ENCODE measurements around the gene S100A9. TPM values are rescaled to one million over a fixed set of nuclear protein-coding genes. Genes with fewer than 3 reads are reported as not detected.

S100A9 gene
- total and polyA plus RNA-seq, 2 of the 4 experiments (the other 2 are of a cell fraction), result not detected

GRCh38 chr1:153360592-153361479, 3.2 kb downstream of the S100A9 start:
- WGBS, 2 experiments (ENCODE audit: extremely low coverage in 2 of 2, insufficient read length in 1 of 2), result 45% methylated on average over 6 of the region's 11 CpGs; no CpG with 5 or more reads in 1 of the 2 experiments

More at GRCh38 chr1:153360592-153361479, 3.2 kb downstream of the S100A9 start:
- ATAC-seq (ENCODE audit: low read depth) (no peak), DNase-seq (no peak)
- ChIA-PET CTCF (no interaction called here), POLR2A (ENCODE audit: unreplicated experiment) (no interaction called here)
- no peaks in the 10 kb centered on the region for H3K4me1 ChIP-seq (ENCODE audit: control insufficient read depth, insufficient read depth, low read length)
- no peak overlapping the region for H3K4me2 ChIP-seq (ENCODE audit: low read depth, low read length)
- no peak overlapping the region for H3K56ac ChIP-seq (ENCODE audit: extremely low read depth, insufficient read depth, low read length)
- in situ Hi-C loops (cut with MboI; ENCODE audit: low sequenced_read_pairs), result no loop called here
- H2BK15ac ChIP-seq (ENCODE audit: low read depth, low read length), result no peak overlapping the region
- dilution Hi-C loops (cut with HindIII; ENCODE audit: low sequenced_read_pairs, unreplicated experiment), result no loop called here
- H3K4ac ChIP-seq (ENCODE audit: low read depth, low read length), result no peak overlapping the region
- H3K9me1 ChIP-seq (ENCODE audit: insufficient read depth, low read length), result no peaks in the 10 kb centered on the region
- no peak overlapping the region for H4K5ac ChIP-seq (ENCODE audit: low read depth, low read length)
- no peaks in the 10 kb centered on the region for H4K20me1 ChIP-seq (ENCODE audit: insufficient read depth, low read length)
- no peak overlapping the region for H3K14ac ChIP-seq (replicated peaks; ENCODE audit: low read depth, low read length)
- no TSS peak for BruUV-seq (replicated peaks)
- H3K18ac ChIP-seq (ENCODE audit: low read depth, low read length), result no peak overlapping the region
- H2BK20ac ChIP-seq (ENCODE audit: low read depth, low read length), result no peak overlapping the region
- peaks cover 15% of the 10 kb centered on the region for H3K27me3 ChIP-seq (ENCODE audit: control insufficient read depth, insufficient read depth, low read length)
- no peaks in the 10 kb centered on the region for H3K79me1 ChIP-seq (ENCODE audit: low read depth in 1 of 2, low read length in 2 of 2)
- H2BK120ac ChIP-seq (ENCODE audit: low read depth, low read length), result no peak overlapping the region
- TF ChIP-seq FOS (IDR thresholded peaks at IDR 0.05; ENCODE audit: low read depth, low read length) (no peak), RCOR1 (IDR thresholded peaks at IDR 0.05; ENCODE audit: insufficient replicate concordance, low read length) (no peak), NFE2L2 (IDR thresholded peaks at IDR 0.05; ENCODE audit: low read depth, low read length) (no peak)
- TF ChIP-seq, protein P1, sequence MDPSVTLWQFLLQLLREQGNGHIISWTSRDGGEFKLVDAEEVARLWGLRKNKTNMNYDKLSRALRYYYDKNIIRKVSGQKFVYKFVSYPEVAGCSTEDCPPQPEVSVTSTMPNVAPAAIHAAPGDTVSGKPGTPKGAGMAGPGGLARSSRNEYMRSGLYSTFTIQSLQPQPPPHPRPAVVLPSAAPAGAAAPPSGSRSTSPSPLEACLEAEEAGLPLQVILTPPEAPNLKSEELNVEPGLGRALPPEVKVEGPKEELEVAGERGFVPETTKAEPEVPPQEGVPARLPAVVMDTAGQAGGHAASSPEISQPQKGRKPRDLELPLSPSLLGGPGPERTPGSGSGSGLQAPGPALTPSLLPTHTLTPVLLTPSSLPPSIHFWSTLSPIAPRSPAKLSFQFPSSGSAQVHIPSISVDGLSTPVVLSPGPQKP (IDR thresholded peaks at IDR 0.05; ENCODE audit: borderline replicate concordance, low read depth, low read length), result no peak
- no peak overlapping the region for H2AK5ac ChIP-seq (ENCODE audit: low read depth, low read length)
- no peak overlapping the region for H3K23ac ChIP-seq (ENCODE audit: low read depth, low read length)
- H4K8ac ChIP-seq (ENCODE audit: low read depth in 2 of 2, low read length in 2 of 2), result no peak overlapping the region
- no peak overlapping the region for H3K9ac ChIP-seq (ENCODE audit: low read depth, low read length)
- no peaks in the 10 kb centered on the region for H3K9me3 ChIP-seq (ENCODE audit: control insufficient read depth, insufficient read depth, low read length)
- H2BK5ac ChIP-seq (ENCODE audit: low read depth, low read length, poor library complexity, severe bottlenecking), result no peak overlapping the region
- H3K27ac ChIP-seq (ENCODE audit: insufficient read depth, low read length), result no peak overlapping the region
- no peaks in the 10 kb centered on the region for H3K36me3 ChIP-seq (ENCODE audit: control insufficient read depth, insufficient read depth, low read length)
- no peak overlapping the region for H2AK9ac ChIP-seq (replicated peaks; ENCODE audit: low read depth, low read length, poor library complexity)
- intact Hi-C loops (cut with micrococcal nuclease), result no loop called here
- H2AFZ ChIP-seq (replicated peaks; ENCODE audit: low read length, poor library complexity), result no peak overlapping the region
- H3K4me3 ChIP-seq (ENCODE audit: insufficient read depth, low read depth, low read length), result no peak overlapping the region
- H4K91ac ChIP-seq (ENCODE audit: insufficient read depth, low read depth, low read length), result no peak overlapping the region
